Activated naive CD4-positive, alpha-beta T cell treated with anti-CD3 and anti-CD28 coated beads for 36 hours (primary cell): ENCODE results near the gene PPP3R1. TPM values are rescaled to one million over a fixed set of nuclear protein-coding genes. Genes with fewer than 3 reads are reported as not detected.
A peak's percentile ranks its signal among the peaks of the same experiment; 100 is the strongest.
"Not testable (repeated sequence)": the region's sequence is repeated elsewhere in the genome, so short reads cannot be mapped to it uniquely, and the experiment has no call there.

Experiments
- CTCF ChIA-PET: fragments of 350-600 bp; sonication (Branson Sonifier 250); formaldehyde crosslinking; loops from one replicate; lab custom pipeline; 2021; ENCODE audit warnings: antibody characterized with exemption; lab: Charles Lee
- DNase-seq: peaks from one replicate; pipeline ENCODE4 v3.0.0-alpha.2; 2020
- H3K27ac Mint-ChIP-seq: one replicate; pipeline ENCODE4 v1.8.0; 2021; ENCODE audit warnings: mild to moderate bottlenecking, mixed read lengths
- H3K27me3 Mint-ChIP-seq: one replicate; pipeline ENCODE4 v1.8.0; 2021; ENCODE audit warnings: low read depth, mixed read lengths
- H3K36me3 Mint-ChIP-seq: one replicate; pipeline ENCODE4 v1.8.0; 2021; ENCODE audit warnings: low read depth, mixed read lengths
- H3K4me1 Mint-ChIP-seq: one replicate; pipeline ENCODE4 v1.8.0; 2021; ENCODE audit warnings: low read depth, mixed read lengths
- H3K4me3 Mint-ChIP-seq: one replicate; pipeline ENCODE4 v1.8.0; 2021; ENCODE audit warnings: mild to moderate bottlenecking, moderate library complexity, mixed read lengths
- H3K9me3 Mint-ChIP-seq: one replicate; pipeline ENCODE4 v1.8.0; 2021; ENCODE audit warnings: mixed read lengths
- intact Hi-C: fragments of 100-400 bp; cut with micrococcal nuclease; formaldehyde crosslinking; loops from one replicate; pipeline ENCODE4 v1.15.1; 2023
- total RNA-seq, 2 experiments: library from RNA; stranded (reverse); gene quantifications; one replicate each; pipeline ENCODE4 v1.2.3, GENCODE V29; 2021

PPP3R1 gene
- total RNA-seq, 2 experiments from 2014 or later, result 61.3 to 63.5 TPM

DNA sequence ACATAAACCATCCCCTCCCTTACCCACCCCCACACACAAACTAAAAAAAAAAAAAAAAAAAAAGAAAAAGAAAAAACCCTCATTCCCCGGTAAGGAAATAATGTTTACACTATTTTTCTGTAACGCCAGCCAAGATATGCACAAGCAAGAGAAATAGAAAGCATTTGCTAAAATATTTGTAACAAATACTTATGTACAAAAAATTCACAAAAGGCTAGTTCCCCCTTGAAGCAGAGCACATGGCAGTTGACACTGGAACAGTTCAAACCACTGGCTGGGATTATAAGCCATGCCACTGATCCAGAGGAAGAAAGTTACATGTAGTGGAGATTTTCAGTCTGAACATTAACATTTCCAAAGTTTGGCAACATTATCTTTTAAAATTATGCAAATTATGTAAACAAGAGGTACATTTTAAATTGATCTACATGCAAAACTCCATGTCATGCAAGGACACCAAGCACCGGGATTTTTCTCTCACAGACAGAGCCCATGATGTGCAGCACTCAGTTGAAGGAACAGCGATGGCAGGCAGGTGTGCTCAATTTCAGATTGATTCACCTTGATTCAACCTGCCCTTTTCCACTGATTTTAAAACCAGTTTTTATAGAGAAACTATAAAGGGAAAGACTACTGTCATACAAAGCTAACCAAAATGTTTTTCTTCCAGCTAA lies 73.2 kb downstream of the PPP3R1 start:
- no peaks in the 10 kb centered on the region for H3K9me3 Mint-ChIP-seq
- no peak for DNase-seq
- peaks cover 7% of the 10 kb centered on the region for H3K4me1 Mint-ChIP-seq
- peaks cover 16% of the 10 kb centered on the region for H3K36me3 Mint-ChIP-seq
- no peak overlapping the region for H3K27ac Mint-ChIP-seq
- CTCF ChIA-PET, result interaction anchor here (1.4 to 2.2 kb wide), 2 partner anchors 10 to 57 kb away, joined by 3 to 8 read pairs; no protein-coding TSS in a partner anchor
- H3K27me3 Mint-ChIP-seq, result no peaks in the 10 kb centered on the region
- H3K4me3 Mint-ChIP-seq, result no peak overlapping the region
- intact Hi-C loops, result no loop called here

DNA sequence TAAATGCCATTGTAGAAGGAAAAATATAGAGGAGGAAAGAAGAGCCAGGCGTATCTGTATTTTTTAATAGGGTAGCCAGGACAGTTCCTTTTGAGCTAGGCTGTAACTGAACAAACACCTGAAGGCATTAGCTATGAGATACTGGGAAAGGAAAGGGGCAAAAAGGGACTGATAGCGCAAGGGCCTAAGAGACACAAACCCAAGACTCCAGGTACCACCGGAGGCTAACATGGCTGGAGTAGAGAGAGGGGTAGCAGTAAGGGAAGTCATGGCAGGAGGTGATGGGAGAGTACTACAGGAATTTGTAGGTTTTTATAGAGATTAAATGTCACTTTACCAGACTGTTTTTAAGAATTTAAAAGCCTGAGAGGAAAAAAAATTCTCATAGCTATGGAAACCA lies 73.9 kb downstream of the PPP3R1 start:
- peaks cover 18% of the 10 kb centered on the region for H3K36me3 Mint-ChIP-seq
- peaks cover 7% of the 10 kb centered on the region for H3K4me1 Mint-ChIP-seq
- peak overlapping the region; percentile 75 for H3K27ac Mint-ChIP-seq
- no peak for DNase-seq
- no peak overlapping the region for H3K4me3 Mint-ChIP-seq
- intact Hi-C loops, result no loop called here
- no peaks in the 10 kb centered on the region for H3K27me3 Mint-ChIP-seq
- H3K9me3 Mint-ChIP-seq, result no peaks in the 10 kb centered on the region
- CTCF ChIA-PET, result interaction anchor here (1.4 to 2.2 kb wide), 3 partner anchors 9 to 57 kb away, joined by 3 to 8 read pairs (median 7); no protein-coding TSS in a partner anchor

DNA sequence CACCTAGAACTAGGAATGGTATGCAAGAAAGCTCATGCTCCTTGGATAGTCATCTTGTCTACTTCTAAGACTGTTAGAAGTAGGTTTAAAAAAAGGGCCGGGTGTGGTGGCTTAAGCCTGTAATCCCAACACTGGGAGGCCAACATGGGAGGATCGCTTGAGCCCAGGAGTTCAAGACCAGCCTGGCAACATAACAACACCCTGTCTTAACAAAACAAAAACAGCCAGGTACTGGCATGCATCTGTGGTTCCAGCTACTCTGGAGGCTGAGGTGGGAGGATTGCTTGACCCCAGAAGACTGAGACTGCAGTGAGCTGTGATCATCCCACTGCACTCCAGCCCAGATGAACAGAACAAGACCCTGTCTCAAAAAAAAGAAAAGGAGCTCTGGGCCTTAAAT lies 74.8 kb downstream of the PPP3R1 start:
- Mint-ChIP-seq H3K4me1 (peaks cover 12% of the 10 kb centered on the region), H3K9me3 (no peaks in the 10 kb centered on the region), H3K27ac (no peak overlapping the region), H3K27me3 (no peaks in the 10 kb centered on the region), H3K36me3 (peaks cover 18% of the 10 kb centered on the region), H3K4me3 (no peak overlapping the region)
- no peak for DNase-seq
- intact Hi-C loops, result no loop called here
- CTCF ChIA-PET, result interaction anchor here (0.9 to 1.6 kb wide), 2 partner anchors 13 to 25 kb away, joined by 3 to 7 read pairs; no protein-coding TSS in a partner anchor

DNA sequence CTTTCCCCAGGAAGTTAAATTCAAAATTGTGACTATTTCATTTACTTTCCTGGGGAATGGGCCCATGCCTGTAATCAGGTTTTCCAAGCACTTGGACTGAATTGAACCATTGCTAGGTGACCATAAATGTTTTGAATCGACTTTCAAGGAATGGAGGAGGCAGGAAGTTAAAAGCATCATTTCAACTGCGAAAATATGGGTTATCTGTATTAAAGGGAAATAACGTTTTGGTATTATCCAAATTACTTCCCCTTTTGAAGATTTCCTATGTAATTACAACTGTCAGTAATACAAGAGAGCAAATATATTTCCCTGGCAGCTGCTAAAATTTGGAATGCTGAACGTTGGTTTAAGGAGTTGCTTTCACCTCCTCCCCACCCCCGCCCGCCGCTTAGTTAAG lies 75.7 kb downstream of the PPP3R1 start:
- no peaks in the 10 kb centered on the region for H3K27me3 Mint-ChIP-seq
- peaks cover 9% of the 10 kb centered on the region for H3K4me1 Mint-ChIP-seq
- CTCF ChIA-PET, result interaction anchor here (0.8 to 2.1 kb wide), 2 partner anchors 9 to 18 kb away, joined by 3 to 10 read pairs; no protein-coding TSS in a partner anchor
- no peak overlapping the region for H3K27ac Mint-ChIP-seq
- intact Hi-C loops, result no loop called here
- no peak for DNase-seq
- H3K9me3 Mint-ChIP-seq, result no peaks in the 10 kb centered on the region
- H3K36me3 Mint-ChIP-seq, result peaks cover 16% of the 10 kb centered on the region
- no peak overlapping the region for H3K4me3 Mint-ChIP-seq

DNA sequence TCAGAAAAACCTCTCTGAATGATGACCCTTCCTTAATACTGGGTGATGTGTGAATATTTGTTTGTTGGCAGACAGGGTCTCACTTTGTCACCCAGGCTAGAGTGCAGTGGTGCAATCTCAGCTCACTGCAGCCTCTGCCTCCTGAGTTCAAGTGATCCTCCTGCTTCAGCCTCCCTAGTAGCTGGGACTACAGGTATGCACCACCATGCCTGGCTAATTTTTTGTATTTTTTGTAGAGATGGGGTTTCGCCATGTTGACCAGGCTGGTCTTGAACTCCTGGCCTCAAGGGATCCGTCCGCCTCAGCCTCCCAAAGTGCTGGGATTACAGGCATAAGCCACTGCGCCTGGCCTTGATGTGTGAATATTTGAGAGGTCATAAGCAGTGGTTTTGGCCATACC lies 77.1 kb downstream of the PPP3R1 start:
- H3K27me3 Mint-ChIP-seq, DNase-seq, H3K4me1 Mint-ChIP-seq, H3K4me3 Mint-ChIP-seq, H3K9me3 Mint-ChIP-seq, intact Hi-C loops: not testable (repeated sequence)
- CTCF ChIA-PET, result interaction anchor here (1.0 to 2.1 kb wide), 4 partner anchors 9 to 53 kb away, joined by 4 to 10 read pairs (median 6); no protein-coding TSS in a partner anchor
- Mint-ChIP-seq H3K27ac (peak overlapping the region; percentile 36), H3K36me3 (peaks cover 16% of the 10 kb centered on the region)

DNA sequence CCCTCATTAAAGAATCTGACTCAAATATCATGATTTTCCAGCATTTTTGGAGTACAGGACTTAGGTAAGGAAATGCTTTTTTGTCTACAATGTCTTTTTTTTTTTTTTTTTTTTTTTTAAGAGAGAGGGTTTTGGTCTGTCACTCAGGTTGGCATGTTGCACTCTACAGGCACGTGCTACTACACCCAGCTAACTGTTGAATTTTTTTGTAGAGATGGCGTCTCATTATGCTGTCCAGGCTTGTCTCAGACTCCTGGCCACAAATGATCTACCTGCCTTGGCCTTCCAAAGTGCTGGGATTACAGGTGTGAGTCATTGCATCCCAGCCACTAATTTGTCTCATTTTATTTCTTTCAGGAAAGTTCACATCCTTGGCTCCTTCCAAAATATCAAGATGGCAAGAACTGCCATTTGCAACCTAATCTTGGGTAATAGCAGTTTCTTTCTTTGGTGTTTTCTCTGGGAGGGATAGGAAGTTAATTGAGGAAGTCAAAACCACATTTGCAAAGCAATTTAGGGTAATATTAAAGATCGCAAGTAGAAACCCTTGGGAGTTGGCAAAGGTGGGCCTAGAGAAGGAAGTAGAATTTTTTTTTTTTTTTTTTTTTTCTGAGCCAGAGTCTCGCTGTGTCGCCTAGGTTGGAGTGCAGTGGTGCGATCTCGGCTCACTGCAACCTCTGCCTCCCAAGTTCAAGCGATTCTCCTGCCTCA lies 79.2 kb downstream of the PPP3R1 start:
- peak overlapping the region; percentile 41 for H3K27ac Mint-ChIP-seq
- H3K36me3 Mint-ChIP-seq, result peaks cover 14% of the 10 kb centered on the region
- CTCF ChIA-PET, result interaction anchor here (1.1 kb wide), 1 partner anchor 23 kb away, joined by 4 read pairs; no protein-coding TSS in a partner anchor
- intact Hi-C loops, result loop anchor here (2.0 kb wide), 1 partner anchor 14 kb away; no protein-coding TSS in a partner anchor
- H3K27me3 Mint-ChIP-seq, result no peaks in the 10 kb centered on the region
- H3K4me1 Mint-ChIP-seq, result peaks cover 4% of the 10 kb centered on the region
- H3K4me3 Mint-ChIP-seq, result no peak overlapping the region
- H3K9me3 Mint-ChIP-seq, result no peaks in the 10 kb centered on the region
- no peak for DNase-seq

DNA sequence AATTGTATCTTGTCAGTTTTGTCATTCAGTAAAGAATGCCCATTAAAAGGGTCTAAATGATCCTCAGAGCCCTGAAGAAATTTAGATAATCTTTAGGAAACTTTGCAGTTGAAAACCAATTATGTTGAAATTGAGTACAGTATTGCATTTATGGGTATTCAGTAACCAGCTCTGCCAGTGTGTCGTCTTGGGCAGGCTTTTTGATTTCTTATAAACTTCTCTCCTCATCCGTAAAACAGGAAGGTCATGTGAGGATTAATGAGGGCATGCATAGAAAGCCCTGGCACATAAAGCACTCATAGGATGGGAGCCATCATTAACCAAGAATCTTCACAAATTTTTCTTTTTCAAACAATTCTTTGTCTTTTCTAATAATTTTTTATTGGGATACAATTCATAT lies 79.8 kb downstream of the PPP3R1 start:
- peak overlapping the region; percentile 70 for H3K27ac Mint-ChIP-seq
- DNase-seq, result no peak
- CTCF ChIA-PET, result interaction anchor here (0.7 to 1.1 kb wide), 2 partner anchors 23 to 79 kb away, joined by 3 to 4 read pairs; no protein-coding TSS in a partner anchor
- no peak overlapping the region for H3K4me3 Mint-ChIP-seq
- H3K9me3 Mint-ChIP-seq, result no peaks in the 10 kb centered on the region
- peaks cover 4% of the 10 kb centered on the region for H3K4me1 Mint-ChIP-seq
- H3K27me3 Mint-ChIP-seq, result no peaks in the 10 kb centered on the region
- H3K36me3 Mint-ChIP-seq, result peaks cover 16% of the 10 kb centered on the region
- intact Hi-C loops, result loop anchor here (2.0 kb wide), 1 partner anchor 14 kb away; no protein-coding TSS in a partner anchor

DNA sequence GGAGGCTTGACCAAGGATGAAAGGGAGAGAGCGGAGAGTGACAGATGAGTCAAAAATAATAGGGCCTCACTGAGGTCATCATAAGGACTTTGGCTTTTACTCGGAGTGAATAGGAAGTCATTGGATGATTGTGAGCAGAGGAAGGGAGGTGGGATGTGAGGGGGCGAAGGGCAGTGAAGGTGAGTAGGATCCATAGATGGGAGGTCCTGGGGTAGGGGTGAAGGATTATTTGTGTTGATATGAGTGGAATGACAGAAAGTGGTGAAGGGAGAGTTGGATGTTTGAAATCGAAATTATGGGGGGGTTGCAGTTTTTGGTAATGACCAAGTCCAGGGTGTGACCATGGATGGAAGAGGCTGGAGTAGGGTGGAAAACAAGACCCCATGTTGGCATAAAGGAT lies 80.6 kb downstream of the PPP3R1 start:
- H3K4me1 Mint-ChIP-seq, result peaks cover 10% of the 10 kb centered on the region
- no peaks in the 10 kb centered on the region for H3K27me3 Mint-ChIP-seq
- H3K36me3 Mint-ChIP-seq, result peaks cover 23% of the 10 kb centered on the region
- DNase-seq, result no peak
- H3K9me3 Mint-ChIP-seq, result no peaks in the 10 kb centered on the region
- no peak overlapping the region for H3K27ac Mint-ChIP-seq
- CTCF ChIA-PET, result interaction anchor here (1.1 kb wide), 1 partner anchor 24 kb away, joined by 4 read pairs; no protein-coding TSS in a partner anchor
- no peak overlapping the region for H3K4me3 Mint-ChIP-seq
- intact Hi-C loops, result loop anchor here (2.0 kb wide), 1 partner anchor 13 kb away; no protein-coding TSS in a partner anchor

DNA sequence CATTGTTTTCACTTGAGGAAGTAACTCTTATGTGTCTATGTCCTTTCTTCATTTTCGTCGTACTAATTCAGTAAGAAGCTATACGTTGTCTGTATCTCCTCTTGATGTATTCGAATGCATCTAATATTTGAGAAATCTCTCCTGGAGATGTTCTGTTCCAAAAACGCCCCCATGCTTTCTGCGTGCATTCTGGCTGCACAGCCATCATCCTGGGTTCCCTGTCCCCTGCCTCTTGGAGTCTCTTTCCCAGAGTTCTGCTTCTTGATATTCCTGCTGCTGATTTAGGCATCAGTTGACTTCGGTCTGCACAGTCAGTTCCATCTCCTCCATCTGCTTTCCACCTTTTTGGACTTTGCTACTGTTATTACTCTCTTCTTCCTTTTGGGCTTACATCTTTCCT lies 81.2 kb downstream of the PPP3R1 start:
- Mint-ChIP-seq H3K36me3 (peaks cover 25% of the 10 kb centered on the region), H3K27me3 (no peaks in the 10 kb centered on the region), H3K4me3 (no peak overlapping the region), H3K9me3 (no peaks in the 10 kb centered on the region), H3K4me1 (peaks cover 12% of the 10 kb centered on the region), H3K27ac (no peak overlapping the region)
- CTCF ChIA-PET, result interaction anchor here (0.5 to 2.2 kb wide), 3 partner anchors 14 to 57 kb away, joined by 4 to 6 read pairs (median 4); no protein-coding TSS in a partner anchor
- intact Hi-C loops, result no loop called here
- no peak for DNase-seq

DNA sequence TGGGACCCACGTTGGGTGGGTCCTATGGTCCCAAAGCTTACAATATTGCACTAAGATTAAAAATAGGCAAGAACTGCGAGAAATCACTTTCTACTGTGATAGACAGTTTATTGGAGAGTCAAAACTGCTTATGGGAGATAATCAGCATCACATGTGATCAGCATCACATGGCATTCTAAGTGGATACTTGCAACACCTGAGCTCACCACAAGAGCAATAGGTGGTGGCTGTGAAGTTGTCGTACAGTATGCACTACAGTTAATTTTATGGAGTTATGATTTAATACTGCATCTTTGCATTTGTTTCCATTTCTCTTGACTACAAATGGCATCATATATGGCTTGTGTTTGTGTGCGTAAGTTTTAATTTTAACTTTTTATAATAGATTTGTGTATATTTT lies 83.0 kb downstream of the PPP3R1 start:
- H3K36me3 Mint-ChIP-seq, result peaks cover 23% of the 10 kb centered on the region
- H3K27me3 Mint-ChIP-seq, result no peaks in the 10 kb centered on the region

DNA sequence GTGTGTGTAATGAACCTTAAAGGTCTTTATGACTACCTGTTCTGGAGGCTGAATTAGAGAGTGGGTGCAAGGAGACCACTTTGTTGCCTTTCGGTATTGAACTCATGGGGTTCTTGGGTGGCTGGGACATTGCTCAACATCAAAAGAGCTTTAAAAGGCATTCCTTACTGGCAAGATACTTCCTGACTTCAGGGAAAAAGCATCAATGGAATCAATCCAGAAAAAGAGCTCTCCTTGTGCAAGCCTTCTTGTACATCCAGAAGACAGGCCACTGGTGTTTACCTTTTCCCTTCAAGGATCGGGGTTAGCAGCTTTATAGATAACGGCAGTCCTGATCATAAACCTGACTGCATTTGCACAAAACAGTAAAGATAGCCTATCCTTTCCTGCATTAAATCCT lies 85.1 kb downstream of the PPP3R1 start:
- H3K9me3 Mint-ChIP-seq, result no peaks in the 10 kb centered on the region
- no peak for DNase-seq
- no peak overlapping the region for H3K4me3 Mint-ChIP-seq
- CTCF ChIA-PET, result interaction anchor here (1.1 to 1.3 kb wide), 3 partner anchors 19 to 116 kb away, joined by 4 to 6 read pairs (median 4); no protein-coding TSS in a partner anchor
- H3K4me1 Mint-ChIP-seq, result peaks cover 7% of the 10 kb centered on the region
- H3K27me3 Mint-ChIP-seq, result no peaks in the 10 kb centered on the region
- H3K27ac Mint-ChIP-seq, result no peak overlapping the region
- peaks cover 27% of the 10 kb centered on the region for H3K36me3 Mint-ChIP-seq
- intact Hi-C loops, result no loop called here

More for the DNA sequence above, 83.0 kb downstream of the PPP3R1 start:
- H3K4me1 Mint-ChIP-seq, result peaks cover 12% of the 10 kb centered on the region
- no peak overlapping the region for H3K4me3 Mint-ChIP-seq
- no peak overlapping the region for H3K27ac Mint-ChIP-seq
- CTCF ChIA-PET, result interaction anchor here (1.0 to 2.5 kb wide), 6 partner anchors 10 to 56 kb away, joined by 3 to 9 read pairs (median 6); no protein-coding TSS in a partner anchor
- intact Hi-C loops, result no loop called here
- H3K9me3 Mint-ChIP-seq, result no peaks in the 10 kb centered on the region
- no peak for DNase-seq

DNA sequence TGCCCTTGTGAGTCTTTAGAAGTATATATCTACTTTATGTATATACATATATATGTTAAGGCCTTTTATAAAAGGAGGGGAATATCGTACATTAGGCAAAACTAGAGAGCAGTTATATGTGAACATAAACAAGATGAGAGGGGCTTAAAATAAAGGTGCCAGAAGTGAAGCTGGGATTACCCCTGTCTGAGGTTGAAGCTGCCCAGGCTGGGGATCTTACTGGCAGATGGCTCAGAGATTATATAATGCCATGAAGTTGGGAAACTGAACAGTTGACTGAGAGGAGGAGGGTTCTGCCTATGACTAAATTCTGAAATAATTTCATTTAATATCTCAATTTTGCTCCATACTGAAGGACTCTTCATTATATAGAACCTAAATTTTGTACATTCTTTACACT lies 88.7 kb downstream of the PPP3R1 start:
- Mint-ChIP-seq H3K27ac (no peak overlapping the region), H3K9me3 (no peaks in the 10 kb centered on the region), H3K36me3 (peaks cover 42% of the 10 kb centered on the region), H3K4me1 (peaks cover 30% of the 10 kb centered on the region), H3K27me3 (no peaks in the 10 kb centered on the region), H3K4me3 (no peak overlapping the region)
- intact Hi-C loops, result no loop called here
- CTCF ChIA-PET, result no interaction called here
- DNase-seq, result no peak
